Stomach smooth muscle (tissue), 2 donors: Measurements from ENCODE around the gene RBMXL2.

Experiments used
- H3K27ac ChIP-seq: one replicate; pipeline ENCODE4 v1.7.0; 2013; ENCODE audit warnings: mild to moderate bottlenecking, low read length, inconsistent platforms
- H3K27me3 ChIP-seq, 2 donors: one replicate each; pipeline ENCODE4 v1.7.0; 2013; ENCODE audit warnings: low read length in 2 of 2; ENCODE audit not compliant: insufficient read depth in 2 of 2, control insufficient read depth in 1 of 2
- H3K36me3 ChIP-seq, 2 donors: one replicate each; pipeline ENCODE4 v1.7.0; 2013; ENCODE audit warnings: low read length in 2 of 2; ENCODE audit not compliant: control insufficient read depth in 2 of 2, insufficient read depth in 2 of 2
- H3K4me1 ChIP-seq: one replicate; pipeline ENCODE4 v1.7.0; 2013; ENCODE audit warnings: low read length; ENCODE audit not compliant: control insufficient read depth, insufficient read depth
- H3K4me3 ChIP-seq, 2 donors: one replicate each; pipeline ENCODE4 v1.7.0; 2013; ENCODE audit warnings: low read length in 2 of 2
- H3K9ac ChIP-seq, 2 donors: one replicate each; pipeline ENCODE4 v1.7.0; 2013; ENCODE audit warnings: low read length in 2 of 2, mild to moderate bottlenecking in 1 of 2
- H3K9me3 ChIP-seq, 2 donors: one replicate each; pipeline ENCODE4 v1.7.0; 2013; ENCODE audit warnings: low read length in 2 of 2; ENCODE audit not compliant: control insufficient read depth in 2 of 2
- donor health status: healthy.
- donor health status: Pancreatic carcinoma.

Gene RBMXL2

DNA sequence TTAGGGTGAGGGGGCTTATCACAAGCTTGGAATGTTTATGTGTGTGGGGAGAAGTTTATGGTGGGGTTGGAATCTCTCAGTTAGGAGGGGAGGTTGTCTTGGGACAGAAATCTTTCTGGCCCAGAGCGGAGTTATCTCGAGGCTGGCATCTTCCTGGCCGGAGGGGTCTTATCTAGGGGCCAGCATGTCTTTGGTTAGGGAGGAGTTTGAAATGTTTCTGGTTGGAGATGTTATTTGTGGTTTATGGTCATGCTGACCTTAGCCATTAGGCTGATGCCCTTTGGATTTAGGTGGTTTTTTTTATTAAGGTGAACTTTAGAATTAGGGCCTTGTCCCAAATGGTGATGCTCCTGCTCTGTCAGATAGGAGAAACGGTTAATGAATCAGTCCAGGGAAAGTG lies 7.9 kb upstream of the RBMXL2 start:
- no peaks in the 10 kb centered on the region for H3K36me3 ChIP-seq
- no peak overlapping the region for H3K27ac ChIP-seq
- no peaks in the 10 kb centered on the region for H3K4me1 ChIP-seq
- no peak overlapping the region for H3K9ac ChIP-seq
- H3K9me3 ChIP-seq = peaks cover 8% of the 10 kb centered on the region in 2 donors
- peaks cover 0 to 4% of the 10 kb centered on the region in 2 donors for H3K27me3 ChIP-seq
- no peak overlapping the region for H3K4me3 ChIP-seq

- Histone ChIP-seq H3K4me3 (no peak overlapping the region), H3K4me1 (no peaks in the 10 kb centered on the region), H3K9me3 (peaks cover 8% of the 10 kb centered on the region in 2 donors), H3K27me3 (peaks cover 0 to 4% of the 10 kb centered on the region in 2 donors), H3K27ac (no peak overlapping the region), H3K36me3 (no peaks in the 10 kb centered on the region), H3K9ac (no peak overlapping the region)
Measured at GRCh38 chr11:7081441-7081840, 7.4 kb upstream of the RBMXL2 start.

DNA sequence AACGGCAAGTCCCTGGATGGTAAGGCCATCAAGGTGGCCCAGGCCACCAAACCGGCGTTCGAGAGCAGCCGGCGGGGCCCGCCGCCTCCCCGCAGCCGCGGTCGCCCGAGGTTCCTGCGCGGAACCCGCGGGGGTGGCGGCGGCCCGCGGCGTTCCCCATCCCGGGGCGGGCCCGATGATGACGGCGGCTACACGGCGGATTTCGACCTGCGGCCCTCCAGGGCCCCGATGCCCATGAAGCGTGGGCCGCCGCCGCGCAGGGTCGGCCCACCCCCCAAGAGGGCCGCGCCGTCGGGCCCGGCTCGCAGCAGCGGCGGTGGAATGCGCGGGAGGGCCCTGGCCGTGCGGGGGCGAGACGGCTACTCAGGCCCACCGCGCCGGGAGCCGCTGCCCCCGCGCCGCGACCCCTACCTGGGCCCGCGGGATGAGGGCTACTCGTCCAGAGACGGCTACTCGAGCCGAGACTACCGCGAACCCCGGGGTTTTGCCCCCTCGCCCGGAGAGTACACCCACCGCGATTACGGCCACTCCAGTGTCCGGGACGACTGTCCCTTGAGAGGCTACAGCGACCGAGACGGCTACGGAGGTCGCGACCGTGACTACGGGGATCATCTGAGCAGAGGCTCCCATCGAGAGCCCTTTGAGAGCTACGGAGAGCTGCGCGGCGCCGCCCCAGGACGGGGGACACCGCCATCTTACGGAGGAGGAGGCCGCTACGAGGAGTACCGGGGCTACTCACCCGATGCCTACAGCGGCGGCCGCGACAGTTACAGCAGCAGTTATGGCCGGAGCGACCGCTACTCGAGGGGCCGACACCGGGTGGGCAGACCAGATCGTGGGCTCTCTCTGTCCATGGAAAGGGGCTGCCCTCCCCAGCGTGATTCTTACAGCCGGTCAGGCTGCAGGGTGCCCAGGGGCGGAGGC lies 792 bp downstream of the RBMXL2 start:
- H3K27me3 ChIP-seq = peaks cover 3 to 6% of the 10 kb centered on the region in 2 donors
- H3K4me3 ChIP-seq = no peak overlapping the region
- no peak overlapping the region for H3K27ac ChIP-seq
- no peaks in the 10 kb centered on the region for H3K4me1 ChIP-seq
- no peaks in the 10 kb centered on the region for H3K9me3 ChIP-seq
- no peaks in the 10 kb centered on the region for H3K36me3 ChIP-seq
- no peak overlapping the region for H3K9ac ChIP-seq

DNA sequence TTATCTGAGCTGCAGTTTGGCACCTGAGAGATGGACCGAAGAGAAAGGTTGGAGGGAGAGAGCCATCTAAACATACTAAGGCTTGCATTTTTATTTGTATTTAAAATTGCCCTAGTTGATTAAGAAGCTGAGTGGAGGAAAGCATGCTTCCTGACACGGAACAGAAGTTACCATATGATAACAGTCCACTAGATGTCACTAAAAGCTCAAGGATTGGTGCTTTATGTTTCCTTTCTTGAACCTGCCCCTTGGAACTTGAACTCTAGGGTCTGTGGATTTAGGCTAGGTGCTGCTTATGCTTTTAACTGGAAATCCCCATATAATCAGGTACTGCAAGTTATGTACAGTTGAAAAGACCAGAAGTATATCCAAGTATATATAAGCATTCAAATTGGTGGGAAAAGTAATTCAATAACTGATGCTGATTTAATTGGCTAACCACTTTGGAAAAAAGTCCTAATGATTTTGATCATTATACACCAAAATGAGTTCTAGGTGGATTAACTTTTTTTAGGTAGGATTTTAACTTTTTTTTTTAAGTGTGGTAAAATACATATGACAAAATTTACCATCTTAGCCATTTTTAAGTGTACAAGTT lies 9.5 kb downstream of the RBMXL2 start:
- Histone ChIP-seq H3K9ac (no peak overlapping the region), H3K4me3 (no peak overlapping the region), H3K9me3 (no peaks in the 10 kb centered on the region)

DNA sequence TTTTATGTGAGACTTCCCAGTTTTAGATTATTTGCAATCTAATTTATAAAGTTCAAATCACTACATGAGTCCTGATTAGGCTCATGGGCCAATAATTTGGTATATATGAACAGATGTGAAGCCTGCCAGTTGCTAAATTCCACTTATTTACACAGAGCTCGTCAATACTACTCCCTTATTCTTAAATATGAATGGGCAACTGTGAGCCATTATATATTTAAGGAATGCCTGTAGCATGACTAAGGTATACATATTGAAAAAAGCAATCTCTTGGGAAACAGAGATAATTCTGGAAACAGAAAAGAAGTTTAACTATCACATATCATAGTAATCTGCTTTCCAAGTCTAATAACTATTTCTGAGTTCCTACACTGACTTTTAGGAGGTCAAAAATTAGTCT lies 27.0 kb downstream of the RBMXL2 start:
- Histone ChIP-seq H3K27ac (no peak overlapping the region), H3K36me3 (no peaks in the 10 kb centered on the region)

More for the DNA sequence above, 9.5 kb downstream of the RBMXL2 start:
- no peak overlapping the region for H3K27ac ChIP-seq
- peaks cover 2 to 3% of the 10 kb centered on the region in 2 donors for H3K27me3 ChIP-seq
- H3K36me3 ChIP-seq = no peaks in the 10 kb centered on the region
- H3K4me1 ChIP-seq = no peaks in the 10 kb centered on the region

GRCh38 chr11:7116370-7116769 lies 27.6 kb downstream of the RBMXL2 start:
- Histone ChIP-seq H3K27me3 (no peaks in the 10 kb centered on the region), H3K9me3 (no peaks in the 10 kb centered on the region), H3K36me3 (no peaks in the 10 kb centered on the region), H3K9ac (no peak overlapping the region), H3K4me3 (no peak overlapping the region), H3K27ac (no peak overlapping the region), H3K4me1 (no peaks in the 10 kb centered on the region)

More for the DNA sequence above, 27.0 kb downstream of the RBMXL2 start:
- H3K9ac ChIP-seq = no peak overlapping the region
- no peaks in the 10 kb centered on the region for H3K9me3 ChIP-seq
- H3K4me3 ChIP-seq = no peak overlapping the region
- no peaks in the 10 kb centered on the region for H3K27me3 ChIP-seq
- no peaks in the 10 kb centered on the region for H3K4me1 ChIP-seq

DNA sequence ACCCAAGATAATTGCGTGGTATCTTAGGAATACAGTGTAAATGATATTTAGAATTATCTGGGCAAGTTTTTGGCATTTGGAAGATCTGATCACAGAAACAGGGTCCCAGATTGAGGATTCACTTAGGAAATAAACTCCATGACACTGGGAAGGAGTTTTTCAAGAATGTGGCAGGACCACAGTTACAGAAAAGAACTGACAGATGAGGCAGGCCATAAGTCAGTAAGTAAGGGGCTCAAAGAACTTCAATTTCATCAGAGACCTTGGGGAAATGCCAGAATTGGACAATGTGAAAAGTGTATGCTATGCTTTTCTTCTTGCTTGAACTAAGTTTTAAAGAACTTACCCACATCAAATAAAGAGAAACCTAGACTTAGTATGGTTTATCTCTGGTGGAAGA lies 49.3 kb downstream of the RBMXL2 start:
- H3K4me1 ChIP-seq = no peaks in the 10 kb centered on the region
- no peaks in the 10 kb centered on the region for H3K36me3 ChIP-seq
- H3K9me3 ChIP-seq = no peaks in the 10 kb centered on the region
- no peak overlapping the region for H3K4me3 ChIP-seq
- H3K27me3 ChIP-seq = no peaks in the 10 kb centered on the region
- H3K27ac ChIP-seq = no peak overlapping the region
- no peak overlapping the region for H3K9ac ChIP-seq
